ENCODE data around the gene FGF14.

DNA sequence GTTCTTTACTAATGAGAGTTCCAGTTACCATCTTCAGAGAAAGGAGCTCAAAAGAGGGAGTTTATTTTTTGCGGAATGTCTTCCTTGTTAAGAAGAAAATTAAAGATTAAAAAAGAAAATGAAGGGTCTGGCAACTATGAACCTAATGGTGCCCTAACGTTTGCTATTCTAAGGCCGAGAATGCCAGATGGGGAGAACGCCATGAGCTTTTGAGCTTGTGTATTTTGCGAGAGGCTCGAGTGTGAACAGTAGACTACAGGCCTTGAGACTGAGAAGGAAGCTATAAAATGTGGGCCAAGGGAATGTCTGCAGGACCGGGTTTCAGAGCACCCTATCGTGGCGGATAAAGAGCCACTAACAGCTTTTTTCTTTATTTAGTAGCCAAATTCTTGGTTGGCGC, 6.7 kb downstream of the FGF14 start:
- TF ChIP-seq POLR2AphosphoS5 (IDR thresholded peaks at IDR 0.05) (no peak), CTCF (IDR thresholded peaks at IDR 0.05) (no peak)
